Thyroid gland (tissue), 4 donors: ENCODE results near the gene ASCC2.

Source experiments
- CTCF ChIP-seq, 6 experiments: fragments of 200-600 bp in 3 of 6; fragments of 450-650 bp in 3 of 6; sonication (generic) in 3 of 6; IDR thresholded peaks; one replicate each; pipeline ENCODE4 v1.5.1; 2016 to 2019; ENCODE audit warnings: antibody characterized with exemption in 6 of 6, mild to moderate bottlenecking in 2 of 6, inconsistent platforms in 1 of 6, moderate library complexity in 1 of 6
- POLR2A ChIP-seq, 2 donors: fragments of 450-650 bp; IDR thresholded peaks; one replicate each; pipeline ENCODE4 v1.6.1; 2017; ENCODE audit warnings: antibody characterized with exemption in 2 of 2, mild to moderate bottlenecking in 2 of 2, moderate library complexity in 1 of 2

DNA sequence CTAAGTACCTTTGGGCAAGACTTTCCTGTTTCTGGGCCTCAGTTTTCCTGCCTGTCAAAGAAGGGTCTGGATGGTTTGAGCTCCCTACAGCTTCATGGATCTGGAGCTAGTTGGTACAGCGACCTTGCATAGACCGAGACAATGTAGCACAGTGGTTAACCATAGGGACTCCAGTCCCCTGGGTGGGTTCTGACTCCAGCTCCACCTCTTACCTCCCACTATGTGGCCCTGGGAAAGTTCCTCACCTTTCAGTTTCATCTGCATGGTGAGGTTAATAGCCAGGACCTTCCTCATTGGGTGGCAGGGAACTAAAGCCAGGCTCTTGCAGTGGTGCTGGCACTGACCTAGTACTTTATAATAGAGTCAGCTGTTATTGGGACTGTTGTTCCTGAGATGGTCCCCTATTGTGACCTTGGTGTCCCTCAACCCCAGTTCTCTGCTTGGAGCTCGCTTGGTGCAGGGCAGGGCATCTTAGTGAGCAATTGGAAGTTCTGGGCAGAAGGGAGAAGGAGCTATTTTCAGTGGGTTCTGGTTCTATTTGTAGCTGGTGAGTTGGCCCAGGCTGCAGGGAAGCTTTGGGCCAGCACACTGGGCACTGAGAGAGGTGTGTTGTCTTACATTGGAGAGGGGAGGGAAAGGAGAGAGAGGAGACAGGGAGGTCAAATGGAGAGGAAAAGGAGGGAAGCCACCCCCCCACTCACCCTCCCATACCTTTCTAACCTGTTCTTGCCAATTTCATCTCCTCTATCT lies 34.2 kb upstream of the ASCC2 start:
- TF ChIP-seq POLR2A (IDR thresholded peaks at IDR 0.05) (no peak), CTCF (IDR thresholded peaks at IDR 0.05) (no peak)
